Neutrophil (primary cell): Measurements from ENCODE around the gene CFAP73.
A peak's percentile ranks its signal among the peaks of the same experiment; 100 is the strongest.

Experiments
- H3K27ac ChIP-seq: fragments of 200-600 bp; sonication (generic); 2 replicates; pipeline ENCODE4 v1.5.1; 2016; ENCODE audit warnings: mild to moderate bottlenecking, moderate library complexity
- H3K27me3 ChIP-seq: fragments of 200-600 bp; sonication (generic); 2 replicates; pipeline ENCODE4 v1.6.0; 2016; ENCODE audit warnings: mild to moderate bottlenecking
- H3K36me3 ChIP-seq: fragments of 200-600 bp; sonication (generic); 2 replicates; pipeline ENCODE4 v1.5.1; 2017
- H3K4me1 ChIP-seq, 2 experiments: fragments of 200-600 bp in 1 of 2; sonication (generic) in 1 of 2; 1 replicate in 1 of 2; 2 replicates in 1 of 2; pipeline versions ENCODE4 v1.5.1 to v1.6.1; 2013 to 2016; ENCODE audit warnings: low read depth in 1 of 2, low read length in 1 of 2, mild to moderate bottlenecking in 1 of 2, moderate library complexity in 1 of 2; ENCODE audit not compliant: control insufficient read depth in 1 of 2, insufficient read depth in 1 of 2
- H3K4me3 ChIP-seq, 2 experiments: fragments of 200-600 bp in 1 of 2; sonication (generic) in 1 of 2; 1 replicate in 1 of 2; 2 replicates in 1 of 2; pipeline ENCODE4 v1.5.1; 2013 to 2016; ENCODE audit warnings: low read depth in 1 of 2, low read length in 1 of 2, mild to moderate bottlenecking in 1 of 2, moderate library complexity in 1 of 2
- H3K9me3 ChIP-seq: fragments of 200-600 bp; sonication (generic); 2 replicates; pipeline ENCODE4 v1.5.1; 2016
- TF ChIP-seq, protein P1 (sequence below): fragments of 200-600 bp; sonication (generic); IDR thresholded peaks from 2 replicates; pipeline ENCODE4 v1.5.1; 2016; ENCODE audit warnings: antibody characterized with exemption

CFAP73 gene

GRCh38 chr12:113142173-113142885, 7.2 kb upstream of the CFAP73 start:
- peaks cover 12 to 14% of the 10 kb centered on the region in 2 experiments for H3K4me1 ChIP-seq
- H3K9me3 ChIP-seq, result no peaks in the 10 kb centered on the region
- H3K27me3 ChIP-seq, result peaks cover 12% of the 10 kb centered on the region
- TF ChIP-seq, protein P1, sequence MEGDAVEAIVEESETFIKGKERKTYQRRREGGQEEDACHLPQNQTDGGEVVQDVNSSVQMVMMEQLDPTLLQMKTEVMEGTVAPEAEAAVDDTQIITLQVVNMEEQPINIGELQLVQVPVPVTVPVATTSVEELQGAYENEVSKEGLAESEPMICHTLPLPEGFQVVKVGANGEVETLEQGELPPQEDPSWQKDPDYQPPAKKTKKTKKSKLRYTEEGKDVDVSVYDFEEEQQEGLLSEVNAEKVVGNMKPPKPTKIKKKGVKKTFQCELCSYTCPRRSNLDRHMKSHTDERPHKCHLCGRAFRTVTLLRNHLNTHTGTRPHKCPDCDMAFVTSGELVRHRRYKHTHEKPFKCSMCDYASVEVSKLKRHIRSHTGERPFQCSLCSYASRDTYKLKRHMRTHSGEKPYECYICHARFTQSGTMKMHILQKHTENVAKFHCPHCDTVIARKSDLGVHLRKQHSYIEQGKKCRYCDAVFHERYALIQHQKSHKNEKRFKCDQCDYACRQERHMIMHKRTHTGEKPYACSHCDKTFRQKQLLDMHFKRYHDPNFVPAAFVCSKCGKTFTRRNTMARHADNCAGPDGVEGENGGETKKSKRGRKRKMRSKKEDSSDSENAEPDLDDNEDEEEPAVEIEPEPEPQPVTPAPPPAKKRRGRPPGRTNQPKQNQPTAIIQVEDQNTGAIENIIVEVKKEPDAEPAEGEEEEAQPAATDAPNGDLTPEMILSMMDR, result no peak
- peak overlapping the region; percentile 70 for H3K27ac ChIP-seq
- peak overlapping the region in 1 of 2 experiments; percentile 8 for H3K4me3 ChIP-seq
- no peaks in the 10 kb centered on the region for H3K36me3 ChIP-seq

DNA sequence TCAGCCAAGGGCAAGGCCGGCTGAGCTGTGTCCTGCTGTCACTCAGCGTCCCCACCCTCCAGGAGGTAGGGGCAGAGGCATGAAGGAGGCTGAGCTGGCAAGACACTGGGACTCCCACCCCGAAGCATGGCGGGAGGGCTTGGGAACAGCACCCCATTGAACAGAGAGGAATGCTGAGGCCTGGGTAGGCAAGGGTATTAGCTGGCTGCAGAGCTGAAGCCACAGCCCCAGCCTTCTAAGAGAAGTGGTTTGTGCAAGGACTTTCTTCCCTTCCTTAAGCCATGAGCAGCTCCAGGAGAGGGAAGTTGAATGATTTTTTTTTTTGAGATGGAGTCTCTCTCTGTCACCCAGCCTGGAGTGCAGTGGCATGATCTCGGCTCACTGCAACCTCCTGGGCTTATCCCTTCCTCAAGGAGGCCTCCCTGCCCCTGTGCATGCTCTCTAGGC, 6.6 kb upstream of the CFAP73 start:
- TF ChIP-seq, protein P1, result no peak
- Histone ChIP-seq H3K36me3 (no peaks in the 10 kb centered on the region), H3K4me1 (peaks cover 12 to 14% of the 10 kb centered on the region in 2 experiments), H3K27ac (peak overlapping the region; percentile 70), H3K9me3 (no peaks in the 10 kb centered on the region), H3K4me3 (peak overlapping the region in 1 of 2 experiments; percentile 8), H3K27me3 (peaks cover 13% of the 10 kb centered on the region)

GRCh38 chr12:113143959-113144358, 5.6 kb upstream of the CFAP73 start:
- Histone ChIP-seq H3K27ac (no peak overlapping the region), H3K4me3 (no peak overlapping the region), H3K4me1 (peaks cover 12 to 14% of the 10 kb centered on the region in 2 experiments), H3K36me3 (no peaks in the 10 kb centered on the region), H3K27me3 (peaks cover 23% of the 10 kb centered on the region), H3K9me3 (no peaks in the 10 kb centered on the region)
- TF ChIP-seq, protein P1, result no peak

- Histone ChIP-seq H3K4me1 (peaks cover 12 to 14% of the 10 kb centered on the region in 2 experiments), H3K36me3 (no peaks in the 10 kb centered on the region), H3K27me3 (peaks cover 32% of the 10 kb centered on the region), H3K9me3 (no peaks in the 10 kb centered on the region), H3K4me3 (no peak overlapping the region), H3K27ac (no peak overlapping the region)
- TF ChIP-seq, protein P1, result no peak
These were observed 4.7 kb upstream of the CFAP73 start for GRCh38 chr12:113144806-113145205.

- Histone ChIP-seq H3K27ac (no peak overlapping the region), H3K4me3 (no peak overlapping the region), H3K27me3 (peaks cover 43% of the 10 kb centered on the region), H3K9me3 (no peaks in the 10 kb centered on the region), H3K36me3 (no peaks in the 10 kb centered on the region), H3K4me1 (peaks cover 12 to 14% of the 10 kb centered on the region in 2 experiments)
- TF ChIP-seq, protein P1, result no peak
These were observed 3.6 kb upstream of the CFAP73 start for GRCh38 chr12:113145720-113146551.
